Measurements from ENCODE around the gene SETDB1.

The SETDB1 gene

DNA sequence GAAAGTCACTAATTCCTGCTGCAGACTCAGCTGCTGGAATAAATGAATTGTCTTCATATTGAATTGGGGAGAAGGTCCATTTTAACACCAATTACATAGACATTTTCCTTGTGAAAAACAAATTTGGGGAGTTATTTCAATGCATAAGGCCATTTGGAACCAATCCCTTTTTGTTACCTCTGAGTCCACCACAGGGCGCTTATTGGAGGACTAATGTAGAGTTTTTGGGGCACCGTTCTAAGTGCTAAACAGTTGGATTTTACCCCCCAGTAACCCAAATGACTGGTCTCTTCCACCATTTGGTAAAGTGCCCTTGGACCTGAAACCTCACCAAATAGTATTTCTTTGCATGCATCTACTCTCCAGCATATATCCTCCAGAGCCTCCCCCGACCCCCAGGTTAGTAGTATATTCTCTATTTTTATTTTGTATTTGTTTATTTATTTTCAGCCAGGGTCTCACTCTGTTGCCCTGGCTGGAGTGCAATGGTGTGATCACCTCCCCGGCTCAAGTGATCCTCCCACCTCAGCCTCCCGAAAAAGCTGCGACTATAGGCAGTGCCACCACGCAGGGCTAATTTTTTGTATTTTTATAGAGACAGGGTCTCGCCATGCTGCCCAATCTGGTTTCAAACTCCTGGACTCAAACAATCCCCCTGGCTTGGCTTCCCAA lies 83.6 kb downstream of the SETDB1 start:
- Histone ChIP-seq H3K27ac (ENCODE audit: poor library complexity, severe bottlenecking) (no peak overlapping the region), H3K9me3 (ENCODE audit: severe bottlenecking) (no peaks in the 10 kb centered on the region), H3K4me3 (ENCODE audit: severe bottlenecking) (no peak overlapping the region), H3K4me1 (ENCODE audit: insufficient read depth, poor library complexity, severe bottlenecking) (peaks cover 11% of the 10 kb centered on the region), H3K36me3 (ENCODE audit: low read depth) (no peaks in the 10 kb centered on the region; the same call in 1 of the 2 replicates), H3K27me3 (ENCODE audit: insufficient read depth, poor library complexity, severe bottlenecking) (no peaks in the 10 kb centered on the region)
- ATAC-seq (ENCODE audit: low read depth) (no peak), DNase-seq (ENCODE audit: low spot score) (no peak)
- TF ChIP-seq, protein P1, sequence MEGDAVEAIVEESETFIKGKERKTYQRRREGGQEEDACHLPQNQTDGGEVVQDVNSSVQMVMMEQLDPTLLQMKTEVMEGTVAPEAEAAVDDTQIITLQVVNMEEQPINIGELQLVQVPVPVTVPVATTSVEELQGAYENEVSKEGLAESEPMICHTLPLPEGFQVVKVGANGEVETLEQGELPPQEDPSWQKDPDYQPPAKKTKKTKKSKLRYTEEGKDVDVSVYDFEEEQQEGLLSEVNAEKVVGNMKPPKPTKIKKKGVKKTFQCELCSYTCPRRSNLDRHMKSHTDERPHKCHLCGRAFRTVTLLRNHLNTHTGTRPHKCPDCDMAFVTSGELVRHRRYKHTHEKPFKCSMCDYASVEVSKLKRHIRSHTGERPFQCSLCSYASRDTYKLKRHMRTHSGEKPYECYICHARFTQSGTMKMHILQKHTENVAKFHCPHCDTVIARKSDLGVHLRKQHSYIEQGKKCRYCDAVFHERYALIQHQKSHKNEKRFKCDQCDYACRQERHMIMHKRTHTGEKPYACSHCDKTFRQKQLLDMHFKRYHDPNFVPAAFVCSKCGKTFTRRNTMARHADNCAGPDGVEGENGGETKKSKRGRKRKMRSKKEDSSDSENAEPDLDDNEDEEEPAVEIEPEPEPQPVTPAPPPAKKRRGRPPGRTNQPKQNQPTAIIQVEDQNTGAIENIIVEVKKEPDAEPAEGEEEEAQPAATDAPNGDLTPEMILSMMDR (IDR thresholded peaks at IDR 0.05; ENCODE audit: poor library complexity, severe bottlenecking): no peak

DNA sequence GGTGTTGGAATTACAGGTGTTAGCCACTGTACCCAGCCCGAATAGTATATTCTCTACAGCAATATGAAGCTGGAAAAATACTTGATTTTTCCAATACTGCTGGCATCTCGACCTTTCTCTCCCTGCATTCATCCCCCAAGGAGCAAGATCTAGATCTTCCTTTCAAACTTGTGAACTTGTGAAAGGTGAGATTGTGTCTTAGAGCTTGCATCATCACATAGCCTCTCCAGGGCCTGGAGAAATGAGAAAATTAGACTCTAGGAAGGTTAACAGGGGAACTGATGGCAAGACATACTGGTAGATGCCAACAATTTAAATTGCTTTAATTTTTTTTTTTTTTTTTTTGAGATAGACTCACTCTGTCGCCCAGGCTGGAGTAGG lies 84.2 kb downstream of the SETDB1 start:
- H3K4me3 ChIP-seq (ENCODE audit: severe bottlenecking): no peak overlapping the region
- peaks cover 7% of the 10 kb centered on the region for H3K4me1 ChIP-seq (ENCODE audit: insufficient read depth, poor library complexity, severe bottlenecking)
- ATAC-seq (ENCODE audit: low read depth): no peak
- TF ChIP-seq, protein P1 (IDR thresholded peaks at IDR 0.05; ENCODE audit: poor library complexity, severe bottlenecking): no peak
- no peak for DNase-seq (ENCODE audit: low spot score)
- no peaks in the 10 kb centered on the region for H3K9me3 ChIP-seq (ENCODE audit: severe bottlenecking)
- no peak overlapping the region for H3K27ac ChIP-seq (ENCODE audit: poor library complexity, severe bottlenecking)
- H3K36me3 ChIP-seq (ENCODE audit: low read depth): no peaks in the 10 kb centered on the region; the same call in 1 of the 2 replicates
- no peaks in the 10 kb centered on the region for H3K27me3 ChIP-seq (ENCODE audit: insufficient read depth, poor library complexity, severe bottlenecking)

DNA sequence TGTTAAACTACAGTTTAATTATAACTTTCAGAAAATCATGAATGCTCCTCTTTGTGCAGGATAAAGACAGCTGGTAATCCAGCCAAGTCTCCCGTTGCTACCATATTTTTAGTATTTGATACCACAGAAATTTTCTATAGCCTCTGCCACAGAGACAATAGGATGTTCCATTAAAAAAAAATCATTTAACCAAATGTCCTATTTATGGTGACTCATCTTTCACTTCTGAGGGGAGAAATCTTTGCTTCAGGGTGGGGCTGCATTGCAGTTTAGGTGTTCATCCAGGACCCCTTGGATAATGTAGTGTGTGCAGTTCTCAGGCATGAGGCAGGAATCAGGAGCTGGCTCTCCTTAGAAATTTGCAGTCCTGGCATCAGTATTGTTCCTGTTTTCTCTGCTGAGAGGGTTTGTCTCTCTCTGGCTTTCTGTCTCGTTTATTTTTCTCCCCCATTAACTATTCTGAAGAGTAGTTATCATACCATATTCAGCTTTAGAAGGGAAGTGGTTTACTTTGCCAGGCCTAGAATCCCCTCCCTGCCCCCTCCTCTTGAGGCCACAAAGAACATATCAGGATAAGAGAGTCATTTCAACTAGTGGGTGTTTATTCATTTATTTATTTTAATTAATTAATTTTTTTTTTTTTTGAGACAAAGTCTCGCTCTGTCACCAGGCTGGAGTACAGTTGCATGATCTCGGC lies 85.1 kb downstream of the SETDB1 start:
- H3K36me3 ChIP-seq (ENCODE audit: low read depth): no peaks in the 10 kb centered on the region; the same call in 1 of the 2 replicates
- H3K27ac ChIP-seq (ENCODE audit: poor library complexity, severe bottlenecking): no peak overlapping the region
- H3K4me1 ChIP-seq (ENCODE audit: insufficient read depth, poor library complexity, severe bottlenecking): peaks cover 7% of the 10 kb centered on the region
- no peaks in the 10 kb centered on the region for H3K27me3 ChIP-seq (ENCODE audit: insufficient read depth, poor library complexity, severe bottlenecking)
- H3K9me3 ChIP-seq (ENCODE audit: severe bottlenecking): no peaks in the 10 kb centered on the region
- TF ChIP-seq, protein P1 (IDR thresholded peaks at IDR 0.05; ENCODE audit: poor library complexity, severe bottlenecking): no peak
- H3K4me3 ChIP-seq (ENCODE audit: severe bottlenecking): no peak overlapping the region
- ATAC-seq (ENCODE audit: low read depth): no peak
- no peak for DNase-seq (ENCODE audit: low spot score)

DNA sequence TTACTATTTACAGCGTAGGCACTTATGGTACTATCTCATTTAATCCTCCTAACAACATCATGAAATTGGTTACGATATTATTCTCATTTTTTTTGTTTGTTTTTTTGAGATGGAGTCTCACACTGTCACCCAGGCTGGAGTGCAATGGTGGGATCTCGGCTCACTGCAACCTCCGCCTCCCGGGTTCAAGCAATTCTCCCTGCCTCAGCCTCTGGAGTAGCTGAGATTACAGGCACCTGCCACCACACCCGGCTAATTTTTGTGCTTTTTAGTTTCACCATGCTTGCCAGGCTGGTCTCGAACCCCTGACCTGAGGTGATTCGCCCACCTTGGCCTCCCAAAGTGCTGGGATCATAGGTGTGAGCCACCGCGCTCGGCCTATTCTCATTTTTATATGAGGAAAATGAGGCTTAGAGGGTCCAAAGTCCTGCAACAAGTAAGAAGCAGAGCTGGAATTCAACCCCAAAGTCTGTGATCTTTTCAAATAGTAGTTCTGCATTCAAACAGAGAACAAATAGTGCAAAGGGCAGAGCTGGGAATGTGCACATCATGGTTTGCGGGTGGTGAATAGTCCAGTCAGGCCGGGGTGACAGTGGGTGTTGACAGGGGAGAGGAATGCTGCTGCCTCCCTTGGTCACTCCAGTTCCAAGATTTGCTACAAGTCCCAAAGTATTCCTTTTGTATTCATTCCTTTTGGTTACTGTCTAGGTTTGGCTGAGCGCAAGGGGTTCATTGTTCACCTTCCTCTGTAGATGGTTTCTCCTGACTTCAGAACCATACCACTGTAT lies 86.7 kb downstream of the SETDB1 start:
- Histone ChIP-seq H3K27me3 (ENCODE audit: insufficient read depth, poor library complexity, severe bottlenecking) (no peaks in the 10 kb centered on the region), H3K27ac (ENCODE audit: poor library complexity, severe bottlenecking) (no peak overlapping the region), H3K4me1 (ENCODE audit: insufficient read depth, poor library complexity, severe bottlenecking) (peaks cover under 1% of the 10 kb centered on the region), H3K36me3 (ENCODE audit: low read depth) (peaks cover 2% of the 10 kb centered on the region), H3K9me3 (ENCODE audit: severe bottlenecking) (no peaks in the 10 kb centered on the region), H3K4me3 (ENCODE audit: severe bottlenecking) (no peak overlapping the region)
- ATAC-seq (ENCODE audit: low read depth): no peak
- no peak for DNase-seq (ENCODE audit: low spot score)
- TF ChIP-seq, protein P1 (IDR thresholded peaks at IDR 0.05; ENCODE audit: poor library complexity, severe bottlenecking): no peak

Data from RWPE2 (cell line).